ENCODE data around the gene NEUROD2. TPM values are rescaled to one million over a fixed set of nuclear protein-coding genes. Genes with fewer than 3 reads are reported as not detected.

Gene NEUROD2
- polyA plus RNA-seq, 1 donor = 0.08 TPM

DNA sequence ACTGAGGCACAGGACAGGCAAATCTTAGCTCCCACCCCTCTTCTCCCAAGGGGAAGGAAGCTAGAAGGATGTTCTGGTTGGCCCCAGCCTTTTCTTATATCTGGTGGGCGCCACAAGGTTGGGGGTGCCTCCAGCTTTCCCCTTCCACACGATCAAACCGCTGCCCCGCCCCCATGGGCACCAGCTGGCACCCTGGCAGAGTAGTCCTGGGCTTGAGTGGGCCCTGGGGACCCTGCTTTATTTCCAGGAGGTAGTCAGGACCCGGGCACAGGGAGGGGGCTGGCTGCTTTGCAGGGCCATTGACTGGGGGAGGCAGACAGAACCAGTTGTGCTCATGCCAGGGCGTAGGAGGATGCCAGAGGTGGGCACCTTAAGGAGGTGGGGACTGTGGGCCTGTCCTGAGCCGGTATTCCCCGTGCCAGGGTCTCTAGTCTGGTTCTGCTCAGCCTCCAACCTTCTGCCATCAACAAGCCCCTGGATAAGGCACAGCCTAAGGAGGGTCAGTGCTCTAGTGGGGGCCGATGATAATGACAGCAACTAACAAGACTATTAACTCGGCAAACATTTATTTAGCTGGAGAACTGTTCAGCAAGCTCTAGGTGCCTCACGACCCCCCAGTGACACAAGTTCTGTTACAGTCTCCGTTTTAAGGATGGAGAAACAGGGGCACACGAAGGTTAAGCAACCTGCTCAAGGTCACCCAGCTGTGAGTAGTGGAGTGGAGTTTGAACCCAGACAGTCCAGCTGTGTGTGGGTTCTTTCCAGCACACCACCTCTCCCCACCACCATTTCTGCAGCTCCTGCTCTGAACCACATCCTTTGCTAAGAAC lies 11.5 kb upstream of the NEUROD2 start:
- DNase-seq = no peak

DNA sequence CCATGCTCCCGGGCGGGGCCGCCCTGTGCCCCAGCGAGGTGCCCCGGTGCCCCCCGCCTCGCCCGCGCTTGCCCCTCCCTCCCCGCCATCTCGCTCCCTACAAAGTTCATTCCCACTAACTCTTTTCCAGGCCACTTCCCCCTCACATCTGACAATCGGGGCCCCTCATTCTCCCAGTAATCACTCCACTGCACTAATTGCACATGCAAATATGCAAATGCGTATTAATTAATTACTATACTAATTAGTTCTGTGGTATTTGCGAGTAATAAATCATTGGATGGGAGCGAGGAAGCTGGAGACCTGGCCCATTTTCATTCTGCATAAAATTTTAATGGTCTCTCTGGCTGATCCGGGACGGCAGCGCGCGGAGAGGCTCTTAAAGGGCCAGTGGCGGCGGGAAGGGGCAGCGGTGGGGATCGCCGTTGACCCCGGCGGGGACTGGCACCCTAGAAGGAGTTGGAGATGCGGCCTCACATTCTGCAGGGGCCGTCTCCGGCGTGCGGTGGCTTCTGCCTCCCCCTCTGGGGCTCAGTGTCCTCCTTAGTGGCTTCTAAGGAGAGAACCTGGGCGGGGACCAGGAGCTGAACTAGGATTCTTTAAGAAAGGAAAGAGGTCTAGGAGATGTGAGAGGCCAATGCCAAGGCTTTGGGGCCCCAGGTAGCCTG lies 10.7 kb upstream of the NEUROD2 start:
- no peak for DNase-seq

DNA sequence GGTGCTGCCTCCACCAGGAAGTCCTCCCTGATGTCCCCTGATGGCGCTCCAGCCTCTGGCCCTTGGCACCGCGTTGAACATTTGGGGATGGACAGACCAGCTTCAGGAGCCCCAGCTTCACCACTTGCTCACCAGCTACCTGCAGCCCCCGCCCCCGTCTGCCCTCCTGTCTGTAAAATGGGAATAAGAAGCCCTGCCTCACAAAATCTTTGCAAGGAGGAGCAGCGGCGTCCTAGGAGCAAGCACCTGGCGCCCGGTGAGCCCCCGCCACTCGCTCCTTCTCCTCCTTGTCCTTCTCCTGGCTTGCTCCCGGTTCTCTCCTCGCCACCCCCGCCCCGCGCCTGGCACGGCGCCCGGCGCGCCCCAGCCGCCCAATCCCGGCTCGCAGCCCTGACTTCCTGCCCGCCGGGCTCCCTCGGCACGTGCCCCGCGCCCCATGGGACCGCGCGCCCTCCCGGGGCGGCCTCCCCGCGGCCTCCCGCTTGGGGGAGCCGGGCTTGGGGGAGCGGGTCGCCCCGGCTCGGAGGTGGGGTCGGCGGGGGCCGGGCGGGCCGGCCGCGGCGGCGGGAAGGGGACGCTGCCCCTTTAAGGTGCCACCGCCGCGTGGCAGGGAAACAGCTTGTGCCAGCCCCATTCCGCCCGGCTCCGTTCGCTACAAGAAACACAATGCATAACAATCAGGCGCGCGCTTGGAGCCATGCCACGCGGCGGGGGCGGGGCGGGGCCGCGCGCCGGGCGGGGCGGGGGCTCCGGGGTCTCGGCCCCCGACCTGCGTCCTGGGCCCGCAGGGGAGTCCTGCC lies 9.9 kb upstream of the NEUROD2 start:
- no peak for DNase-seq

DNA sequence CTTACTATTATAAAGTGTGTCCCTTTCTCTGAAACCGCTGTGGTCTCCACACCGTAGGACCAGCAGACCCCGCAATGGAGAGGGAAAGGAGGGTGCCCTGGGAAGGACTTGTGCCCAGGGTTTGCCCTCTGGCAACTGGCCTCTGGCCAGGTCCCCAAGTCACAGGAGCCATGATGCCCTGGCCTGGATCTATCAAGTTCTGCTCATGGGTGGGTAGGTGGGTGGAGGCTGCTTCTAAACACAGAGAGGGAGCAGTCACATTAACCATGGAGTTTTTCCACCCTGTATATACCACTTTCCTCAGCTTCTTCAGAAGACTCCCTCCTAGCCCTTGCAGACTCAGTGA lies 9.4 kb upstream of the NEUROD2 start:
- no peak for DNase-seq

DNA sequence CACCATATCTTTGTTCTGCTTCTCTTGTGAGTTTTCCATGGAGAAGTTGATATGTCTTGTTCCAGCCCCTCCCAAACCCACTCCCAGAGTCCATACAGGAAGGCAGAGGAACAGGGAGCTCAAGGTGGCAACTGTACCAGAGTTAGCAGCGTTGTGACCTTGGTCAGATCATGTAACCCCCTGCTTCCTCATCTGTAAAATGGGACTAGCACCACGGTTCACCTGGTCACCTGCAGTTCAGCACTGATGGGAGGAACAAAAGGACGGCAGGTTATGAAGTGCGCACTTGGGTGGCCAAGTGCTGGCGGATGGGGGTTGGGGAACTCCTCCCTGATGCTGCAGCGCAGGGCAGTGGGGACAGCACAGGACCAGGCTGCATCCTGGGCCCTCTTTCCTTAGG lies 7.7 kb upstream of the NEUROD2 start:
- no peak for DNase-seq

DNA sequence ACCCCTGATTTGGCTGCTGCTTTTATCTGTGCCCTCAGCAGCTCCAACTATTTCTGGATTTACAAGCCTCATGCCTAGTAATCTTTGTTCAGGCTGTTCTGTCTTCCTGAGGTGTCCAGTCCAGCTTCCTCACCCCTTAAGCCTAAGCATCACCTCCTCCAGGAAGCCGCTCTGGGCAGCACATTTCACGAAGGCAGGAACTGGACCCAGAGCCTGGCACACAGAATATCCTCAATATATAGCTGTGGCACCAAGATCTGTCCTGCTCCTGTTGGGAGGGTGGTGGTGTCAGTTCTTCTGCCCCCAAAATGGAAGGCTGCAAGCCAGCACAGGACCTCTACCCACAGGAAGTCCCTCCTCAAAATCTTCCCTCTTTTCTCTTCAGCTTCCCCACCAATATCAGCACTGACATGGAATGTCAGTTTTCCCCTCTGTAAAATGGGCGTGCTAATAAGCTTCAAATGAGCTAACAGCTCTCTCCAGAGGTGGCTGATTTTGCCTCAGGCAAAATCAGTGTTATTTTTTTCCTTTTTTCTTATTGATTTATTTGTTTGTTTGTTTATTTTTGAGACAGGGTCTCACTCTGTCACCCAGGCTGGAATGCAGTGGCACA lies 6.9 kb upstream of the NEUROD2 start:
- no peak for DNase-seq

DNA sequence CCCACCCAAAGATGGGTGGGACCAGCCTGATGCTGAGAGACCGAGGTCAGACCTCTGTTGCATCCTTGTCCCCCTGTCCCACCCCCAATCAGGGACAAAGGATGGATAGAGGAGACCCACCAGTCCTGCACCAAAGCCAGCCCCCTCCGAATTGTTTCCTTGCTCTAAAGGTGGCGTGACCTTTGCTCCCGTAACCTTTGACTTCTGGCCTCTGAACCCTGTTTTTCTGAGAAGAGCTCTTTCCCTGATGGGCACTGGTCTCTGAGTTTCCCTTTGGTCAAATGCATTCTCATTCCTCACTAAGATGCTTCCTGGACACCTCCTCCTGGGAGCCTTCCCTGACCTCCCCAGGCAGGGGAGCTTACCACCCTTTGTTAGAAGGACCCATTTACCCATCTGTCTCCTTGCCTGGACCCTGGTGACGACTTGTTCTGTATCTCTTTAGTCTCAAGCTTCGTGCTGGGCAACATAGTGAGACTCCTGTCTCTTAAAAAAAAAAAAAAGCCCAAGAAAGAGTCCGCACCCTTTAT lies 5.3 kb upstream of the NEUROD2 start:
- DNase-seq = no peak

DNA sequence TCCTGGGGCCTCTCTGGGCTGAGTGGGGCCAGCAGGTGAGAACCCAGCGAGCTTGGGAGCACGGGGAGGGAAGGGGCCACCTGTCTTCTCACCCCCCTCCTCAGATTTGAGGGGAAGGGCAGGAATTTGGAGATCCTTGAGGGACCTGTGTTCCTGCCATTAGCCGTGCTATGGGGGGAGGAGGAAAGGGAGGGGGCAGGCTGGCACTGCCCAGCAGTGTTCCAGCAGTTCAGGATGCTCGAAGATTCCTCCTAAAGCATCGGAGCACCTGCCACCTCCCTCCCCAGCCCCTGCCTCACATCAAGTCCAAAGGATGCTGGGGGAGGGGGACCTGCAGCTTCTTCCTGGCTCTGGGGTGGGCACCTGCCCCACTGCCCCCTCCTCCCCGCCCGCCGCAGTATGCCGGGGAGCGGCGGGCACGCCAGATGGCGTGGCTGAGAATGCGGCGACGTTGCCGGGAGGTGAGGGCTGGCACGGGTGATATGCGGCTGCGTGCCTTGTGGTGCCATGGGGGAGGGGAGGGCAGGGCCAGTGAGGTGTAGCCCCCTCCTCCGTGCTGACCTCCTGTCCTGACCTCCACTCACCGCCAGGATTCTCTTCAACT lies 4.7 kb upstream of the NEUROD2 start:
- DNase-seq = no peak

DNA sequence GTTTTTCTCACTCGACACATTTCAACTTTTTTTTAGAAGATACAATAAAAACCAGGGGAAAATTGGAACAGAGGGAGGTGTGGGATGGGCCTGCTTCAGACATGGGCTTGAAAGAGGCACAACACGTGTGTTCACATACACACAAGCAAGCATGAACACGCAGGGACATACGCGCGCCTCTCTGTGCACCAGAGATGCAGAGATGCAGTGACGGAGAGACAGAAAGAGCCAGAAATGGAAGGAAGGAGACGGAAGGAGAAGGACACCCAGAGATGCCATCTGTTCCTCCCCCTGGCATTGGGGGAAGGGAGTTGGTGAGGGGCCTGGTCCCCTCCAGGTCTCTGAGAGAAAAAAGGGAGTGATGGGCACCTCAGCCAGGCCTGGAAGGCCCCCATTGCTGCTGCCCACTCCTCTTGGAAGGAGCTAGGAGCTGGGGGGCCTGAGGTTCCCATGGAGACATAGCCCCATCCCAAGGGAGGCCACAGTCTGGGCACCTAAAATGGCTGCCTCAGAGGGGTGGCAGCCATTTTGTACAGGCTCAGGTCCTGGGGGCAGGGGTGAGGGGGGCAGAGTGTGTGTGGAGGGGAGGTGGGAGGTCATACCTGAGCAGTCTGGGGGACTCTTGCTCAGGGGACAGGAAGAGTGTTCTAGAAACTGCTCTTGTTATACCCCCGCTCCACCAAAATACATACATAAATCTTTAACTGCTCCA lies 3.8 kb upstream of the NEUROD2 start:
- no peak for DNase-seq

DNA sequence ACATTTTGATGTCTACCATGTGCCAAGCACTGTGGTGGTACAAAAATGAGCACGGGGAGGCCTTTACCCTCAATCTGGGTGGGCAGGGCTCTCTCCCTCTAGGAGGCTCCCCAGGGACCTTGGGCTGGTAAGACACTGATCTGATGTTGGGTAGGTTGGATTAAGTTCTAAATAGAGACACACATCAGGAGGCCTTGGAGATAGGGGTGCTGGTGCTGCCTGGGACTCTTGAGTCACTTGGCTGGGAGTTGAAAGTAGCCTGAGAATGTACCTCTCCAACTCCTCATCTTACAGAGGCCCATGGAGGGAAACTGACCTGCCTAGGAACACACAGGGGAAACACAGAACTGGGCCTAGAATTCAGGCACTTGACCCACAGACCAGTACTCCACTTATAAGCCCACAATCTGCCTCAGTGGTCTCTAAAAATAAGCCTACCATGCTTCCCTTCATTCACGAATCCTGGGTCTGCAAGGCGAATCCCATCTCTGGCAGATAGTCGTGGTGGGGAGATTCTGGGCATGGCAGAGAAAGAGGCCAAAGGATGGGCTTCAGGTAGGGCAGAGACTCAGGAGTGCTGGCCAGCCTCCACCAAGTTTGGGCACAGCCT lies 1.8 kb upstream of the NEUROD2 start:
- DNase-seq = no peak

DNA sequence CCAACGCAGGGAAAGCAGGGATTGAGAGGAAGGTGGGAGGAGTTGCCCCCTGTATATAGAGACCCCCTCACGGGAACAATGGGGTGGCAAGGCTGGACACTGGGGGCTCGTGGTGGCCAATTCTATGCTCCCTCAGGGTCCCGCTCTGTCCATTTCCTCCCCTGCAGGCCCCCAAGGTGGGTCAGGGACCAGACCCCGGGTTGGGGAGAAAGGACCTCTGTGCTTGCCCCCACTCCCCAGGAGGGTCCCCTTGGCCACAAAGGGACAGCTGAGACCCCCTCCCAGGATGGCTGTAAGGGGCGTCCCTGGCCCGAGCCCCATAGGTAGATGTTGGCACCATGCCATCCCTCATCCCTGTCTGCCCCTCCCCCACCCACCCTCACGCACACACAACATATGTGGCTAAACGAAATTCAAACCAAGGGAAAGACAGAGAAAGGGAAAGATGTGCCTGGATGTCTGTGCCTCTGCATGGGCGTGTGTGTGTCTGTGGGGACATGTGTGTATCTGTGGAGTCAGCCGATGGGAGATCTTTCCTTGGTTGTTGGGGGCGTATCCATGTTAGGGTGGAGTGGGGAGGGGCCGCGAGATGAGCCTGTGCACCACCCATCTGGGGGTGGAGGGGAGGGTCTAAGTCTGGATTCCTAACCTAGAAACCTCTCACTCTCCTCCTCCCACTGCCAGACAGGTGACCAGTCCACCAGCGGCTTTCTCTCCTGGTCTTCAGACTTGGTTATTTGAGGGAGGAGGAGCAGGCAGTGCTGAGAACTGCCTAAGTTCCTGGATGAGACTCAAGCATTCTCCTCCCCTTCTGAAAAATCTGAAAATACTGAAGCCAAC lies 642 bp upstream of the NEUROD2 start:
- no peak for DNase-seq

DNA sequence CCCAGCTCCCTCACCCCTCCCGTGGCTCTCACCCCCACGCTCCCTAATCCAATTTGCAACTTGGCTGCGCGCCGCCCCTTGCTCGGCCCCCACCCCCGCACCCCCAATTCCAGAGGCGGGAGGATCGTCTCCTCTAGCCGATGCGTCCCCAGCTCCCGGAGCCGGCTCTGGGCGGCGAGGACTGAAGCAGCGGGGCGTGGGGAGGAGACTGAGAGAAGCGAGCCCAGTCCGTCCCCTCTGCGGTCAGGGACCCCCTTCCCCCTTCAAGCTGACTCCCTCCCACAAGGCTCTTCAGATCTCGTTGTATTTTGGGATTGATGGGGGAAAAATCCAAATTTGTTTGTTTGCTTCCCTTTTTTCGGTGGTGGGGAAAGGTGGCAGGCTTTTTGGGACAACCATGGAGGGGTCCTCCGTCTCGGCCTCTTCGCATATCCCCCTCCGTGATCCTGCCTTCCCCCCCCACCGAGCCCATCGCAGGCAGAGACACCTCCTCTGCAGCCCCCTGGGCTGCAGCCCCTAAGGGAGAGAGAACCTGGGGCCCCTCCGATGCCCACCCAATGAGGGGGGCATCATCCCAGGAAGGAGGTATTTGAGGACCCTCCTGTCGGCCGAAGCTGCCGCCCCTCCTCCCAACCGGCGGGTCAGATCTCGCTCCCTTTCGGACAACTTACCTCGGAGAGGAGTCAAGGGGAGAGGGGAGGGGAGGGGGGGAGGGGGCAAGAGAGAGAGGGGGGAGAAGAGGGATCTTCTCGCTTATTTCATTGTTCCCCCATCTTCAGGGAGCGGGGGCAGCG lies 466 bp downstream of the NEUROD2 start:
- no peak for DNase-seq

DNA sequence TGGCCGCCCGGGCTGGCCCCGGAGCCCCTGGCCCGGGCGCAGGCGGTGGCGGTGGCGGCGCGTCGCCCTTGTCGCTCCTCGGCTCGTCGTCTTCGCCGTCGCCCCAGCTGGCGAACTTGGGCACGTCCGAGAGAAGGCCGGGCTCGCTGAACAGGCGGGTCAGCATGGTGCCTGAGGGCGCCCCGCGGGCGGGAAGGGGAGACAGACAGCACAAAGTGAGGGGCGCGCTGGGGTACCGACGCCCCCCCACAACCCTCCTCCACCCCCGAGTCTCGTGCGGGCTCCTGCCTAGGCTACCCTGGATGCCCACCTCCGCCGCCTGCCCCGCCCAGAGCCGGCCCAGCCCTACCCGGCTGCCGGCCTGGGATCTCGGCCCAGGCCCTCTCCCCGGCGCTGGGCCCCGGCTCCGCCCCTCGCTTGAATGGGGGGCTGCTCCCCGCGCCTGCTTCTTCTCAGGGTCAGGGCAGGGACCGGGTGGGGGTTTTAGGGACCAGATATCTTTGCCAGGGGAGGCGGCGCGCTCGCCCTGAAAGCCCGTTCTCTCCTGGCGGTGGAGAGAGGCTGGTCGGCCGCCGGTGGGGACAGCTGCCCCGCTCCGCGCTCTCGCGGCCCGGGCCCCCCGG lies 1.2 kb downstream of the NEUROD2 start:
- no peak for DNase-seq

DNA sequence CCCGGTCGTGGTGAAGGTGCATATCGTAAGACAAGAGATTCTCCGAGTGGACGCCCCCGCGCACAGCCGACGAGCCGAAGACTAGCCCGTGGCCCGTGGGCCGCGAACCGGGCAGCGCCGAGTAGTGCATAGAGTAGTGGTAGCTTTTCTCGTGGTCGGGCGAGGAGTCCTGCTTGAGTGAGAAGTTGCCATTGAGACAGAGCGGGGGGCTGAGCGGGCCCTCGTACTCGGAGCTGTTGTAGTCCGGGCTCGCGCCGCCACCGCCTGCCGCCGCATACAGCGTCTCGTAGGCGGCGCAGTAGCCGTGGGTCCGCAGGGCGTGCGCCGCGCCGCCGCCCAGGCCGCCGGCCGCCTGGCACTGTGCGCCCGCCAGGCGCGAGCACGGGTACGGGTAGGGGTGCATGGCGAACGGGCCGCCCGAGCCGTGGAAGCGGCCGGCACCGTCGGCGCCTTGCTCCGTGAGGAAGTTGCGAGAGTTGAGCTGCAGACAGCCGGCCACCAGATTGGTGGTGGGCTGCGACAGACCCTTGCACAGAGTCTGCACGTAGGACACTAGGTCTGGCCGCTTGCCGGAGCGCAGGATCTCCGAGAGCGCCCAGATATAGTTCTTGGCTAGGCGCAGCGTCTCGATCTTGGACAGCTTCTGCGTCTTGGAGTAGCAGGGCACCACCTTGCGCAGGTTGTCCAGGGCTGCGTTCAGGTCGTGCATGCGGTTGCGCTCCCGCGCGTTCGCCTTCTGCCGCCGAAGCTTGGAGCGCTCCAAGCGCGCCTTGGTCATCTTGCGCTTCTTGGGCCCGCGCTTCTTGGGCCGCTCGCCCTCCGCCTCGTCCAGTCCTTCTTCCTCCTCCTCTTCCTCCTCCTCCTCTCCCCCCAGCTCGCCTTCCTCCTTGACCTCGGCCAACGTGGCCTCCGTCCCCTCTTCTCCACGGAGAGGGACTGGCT lies 2.0 kb downstream of the NEUROD2 start:
- no peak for DNase-seq

DNA sequence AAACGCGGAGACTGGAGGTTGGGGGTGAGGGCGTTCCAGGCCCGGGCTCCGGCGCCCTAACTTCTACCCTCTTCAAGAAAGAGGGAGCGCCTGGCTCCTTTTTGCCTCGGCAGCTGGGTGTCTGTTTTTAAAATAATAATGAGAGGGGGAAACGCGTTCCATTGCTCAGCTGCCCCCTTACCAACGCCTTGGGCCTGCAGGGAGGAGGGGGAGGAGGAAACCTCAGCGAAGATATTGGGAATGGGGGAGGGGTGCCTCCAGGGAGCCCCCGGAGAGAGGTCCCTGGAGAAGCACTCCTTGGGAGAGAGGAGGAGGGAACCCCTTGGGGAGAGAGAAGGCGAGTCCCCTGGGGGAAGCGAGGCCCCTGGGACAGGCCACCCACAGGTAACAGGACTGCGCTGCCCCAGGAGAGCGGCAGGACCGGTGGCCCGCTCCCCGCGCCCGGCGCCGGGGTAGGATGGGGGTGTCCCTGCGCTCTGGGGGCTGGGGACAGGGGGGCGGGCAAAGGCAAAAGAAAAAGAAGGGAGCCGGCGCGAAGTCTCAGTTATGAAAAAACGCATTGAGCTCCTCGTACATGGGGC lies 2.7 kb downstream of the NEUROD2 start:
- DNase-seq = no peak

DNA sequence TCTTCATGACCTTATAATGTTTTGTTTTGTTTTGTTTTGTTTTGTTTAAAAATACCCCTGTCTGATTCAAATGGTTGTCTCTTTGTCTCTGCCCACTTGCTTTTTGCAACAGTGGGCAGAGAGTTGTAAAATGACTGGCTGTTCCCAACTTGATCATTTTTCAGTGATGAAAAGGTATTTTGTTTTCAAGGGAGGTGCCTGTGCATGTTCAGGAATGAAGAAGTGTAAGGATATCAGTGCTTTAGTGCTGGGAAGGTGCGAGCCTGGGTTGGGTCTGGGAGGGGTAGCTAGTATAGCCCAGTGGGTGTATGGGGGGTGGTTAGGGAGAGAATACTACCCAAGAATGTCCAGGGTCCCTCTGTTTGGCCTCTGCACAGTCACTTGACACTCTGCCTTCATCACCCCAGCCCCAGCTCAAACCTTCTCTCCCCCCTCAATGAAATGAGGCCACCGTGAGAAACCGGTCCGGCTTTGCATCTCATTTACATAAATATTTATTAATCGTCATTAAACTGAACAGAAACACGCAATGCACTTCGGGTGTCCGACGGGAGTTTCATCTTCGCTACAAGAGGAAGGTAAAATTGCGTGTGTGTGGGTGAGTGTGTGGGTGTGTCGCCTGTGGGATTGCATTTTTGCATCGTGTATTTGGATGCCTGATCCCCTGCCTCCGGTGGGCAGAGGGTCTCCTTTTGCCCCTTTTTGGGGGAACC lies 4.3 kb downstream of the NEUROD2 start:
- no peak for DNase-seq
